ENCODE data around the gene TXLNG. TPM values are rescaled to one million over a fixed set of nuclear protein-coding genes. Genes with fewer than 3 reads are reported as not detected.

Gene TXLNG
- total RNA-seq, 8 experiments from 2014 or later, result 11.9 to 40.4 (median 13.6) TPM

DNA sequence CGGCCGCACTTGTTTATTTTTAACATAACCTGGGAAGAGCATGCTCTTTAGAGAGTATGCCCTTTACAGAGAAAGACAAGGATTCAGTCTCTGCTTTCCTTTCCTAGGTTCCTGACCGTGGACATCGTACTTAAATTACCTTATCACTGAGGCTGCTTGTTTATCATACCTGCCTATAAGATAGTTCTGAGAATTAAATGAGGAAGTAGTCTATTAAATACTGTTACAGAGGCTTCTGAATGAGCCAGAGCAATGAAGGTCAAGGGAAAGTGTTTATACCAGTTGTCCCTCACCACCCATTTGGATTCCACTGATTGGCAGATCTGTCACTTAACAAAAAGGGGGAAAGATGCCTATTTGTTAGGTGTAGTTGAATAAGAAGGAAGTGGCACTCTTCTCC, 10.0 kb downstream of the TXLNG start:
- 90 to 100% (median 100%) methylated on average over 2 to 4 of the region's 4 CpGs; no CpG with 5 or more reads in 6 of the 10 experiments for WGBS, 10 experiments

DNA sequence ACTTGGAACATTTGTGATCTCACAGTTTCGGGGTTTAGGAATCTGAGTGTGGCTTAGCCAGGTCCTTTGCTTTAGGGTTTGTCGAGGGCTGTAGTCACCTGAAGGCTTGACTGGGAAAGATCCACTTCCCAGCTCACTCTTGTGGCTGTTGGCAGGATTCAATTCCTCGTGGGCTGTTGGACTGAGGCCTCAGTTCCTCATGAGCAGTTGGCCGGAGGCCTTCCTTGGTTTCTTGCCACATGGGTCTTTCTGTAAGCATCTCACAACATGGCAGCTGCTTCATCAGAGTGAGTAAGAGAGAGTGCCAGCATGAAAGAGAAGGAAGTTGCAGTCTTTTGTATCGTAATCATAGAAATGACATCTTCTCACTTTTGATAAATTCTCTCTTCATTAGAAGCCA, 11.1 kb downstream of the TXLNG start:
- in situ Hi-C loops (cut with MboI; ENCODE audit: low pct_unique_long_range_greater_than_20kb in 2 of 9, low sequenced_read_pairs in 9 of 9, unreplicated experiment in 9 of 9), result no loop called here
- ATAC-seq (replicated peaks in 6 of 8), result no peak
- 96 to 100% (median 100%) methylated on average over 1 to 4 of the region's 5 CpGs; no CpG with 5 or more reads in 6 of the 10 experiments for WGBS, 10 experiments
- Histone ChIP-seq H3K4me1 (replicated peaks in 1 of 2) (no peaks in the 10 kb centered on the region), H3K27ac (no peak overlapping the region), H3K4me3 (no peak overlapping the region)

More for the DNA sequence above, 10.0 kb downstream of the TXLNG start:
- Histone ChIP-seq H3K4me1 (replicated peaks in 1 of 2) (no peaks in the 10 kb centered on the region), H3K27ac (no peak overlapping the region), H3K4me3 (no peak overlapping the region)
- ATAC-seq (replicated peaks in 6 of 8), result no peak
- in situ Hi-C loops (cut with MboI; ENCODE audit: low pct_unique_long_range_greater_than_20kb in 2 of 9, low sequenced_read_pairs in 9 of 9, unreplicated experiment in 9 of 9), result no loop called here

DNA sequence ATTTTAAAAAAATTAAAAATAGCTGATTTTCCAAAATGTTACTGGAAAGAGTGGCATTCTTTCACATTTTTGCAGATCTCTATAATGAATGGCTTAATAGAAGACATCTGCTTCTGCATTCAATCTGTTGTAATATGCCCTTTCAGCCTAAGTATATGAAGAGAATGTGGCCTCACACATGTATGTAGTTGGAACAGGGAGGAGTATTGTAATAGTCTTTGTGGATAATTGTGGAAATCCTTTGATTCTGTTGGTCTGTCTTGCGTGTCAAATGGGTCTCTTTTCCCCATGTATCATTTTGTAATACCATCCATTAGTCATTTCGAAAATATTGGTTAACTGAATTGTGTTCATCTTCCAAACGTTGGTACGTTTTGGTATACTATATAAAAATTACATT, 11.6 kb downstream of the TXLNG start:
- in situ Hi-C loops (cut with MboI; ENCODE audit: low pct_unique_long_range_greater_than_20kb in 2 of 9, low sequenced_read_pairs in 9 of 9, unreplicated experiment in 9 of 9), result no loop called here
- ATAC-seq (replicated peaks in 6 of 8), result no peak
- H3K4me3 ChIP-seq, result no peak overlapping the region
- no peaks in the 10 kb centered on the region for H3K4me1 ChIP-seq (replicated peaks in 1 of 2)
- WGBS, 10 experiments, result 0 to 100% (median 100%) methylated on average over 1 to 4 of the region's 4 CpGs; no CpG with 5 or more reads in 5 of the 10 experiments
- H3K27ac ChIP-seq, result no peak overlapping the region

DNA sequence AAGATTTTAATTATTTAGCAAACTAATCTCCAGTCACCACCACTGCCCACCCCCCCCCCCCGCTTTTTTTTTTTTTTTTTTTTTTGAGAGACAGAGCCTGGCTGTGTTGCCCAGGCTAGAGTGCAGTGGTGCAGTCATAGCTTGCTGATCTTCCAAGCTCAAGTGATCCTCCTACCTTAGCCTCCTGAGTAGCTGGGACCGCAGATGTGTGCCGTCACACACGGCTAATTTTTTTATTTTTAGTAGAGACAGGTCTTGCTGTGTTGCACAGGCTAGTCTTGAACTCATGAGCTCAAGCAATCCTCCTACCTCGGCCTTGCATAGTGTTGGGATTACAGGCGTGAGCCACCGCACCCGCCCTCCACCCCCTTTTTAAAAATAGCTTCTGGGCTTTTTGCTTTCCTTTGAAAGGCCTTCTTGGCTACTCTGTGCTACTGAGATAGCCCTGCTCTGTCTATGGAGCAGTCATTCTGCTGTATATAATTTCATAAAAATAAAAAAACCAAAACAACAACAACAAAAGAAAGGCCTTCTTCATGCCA, 18.7 kb downstream of the TXLNG start:
- Histone ChIP-seq H3K27ac (no peak overlapping the region), H3K4me1 (replicated peaks in 1 of 2) (no peaks in the 10 kb centered on the region), H3K4me3 (no peak overlapping the region)
- WGBS, 10 experiments, result 57 to 92% (median 74%) methylated on average over 2 to 4 of the region's 8 CpGs; no CpG with 5 or more reads in 7 of the 10 experiments
- ATAC-seq (replicated peaks in 6 of 8), result no peak
- in situ Hi-C loops (cut with MboI; ENCODE audit: low pct_unique_long_range_greater_than_20kb in 2 of 9, low sequenced_read_pairs in 9 of 9, unreplicated experiment in 9 of 9), result no loop called here

DNA sequence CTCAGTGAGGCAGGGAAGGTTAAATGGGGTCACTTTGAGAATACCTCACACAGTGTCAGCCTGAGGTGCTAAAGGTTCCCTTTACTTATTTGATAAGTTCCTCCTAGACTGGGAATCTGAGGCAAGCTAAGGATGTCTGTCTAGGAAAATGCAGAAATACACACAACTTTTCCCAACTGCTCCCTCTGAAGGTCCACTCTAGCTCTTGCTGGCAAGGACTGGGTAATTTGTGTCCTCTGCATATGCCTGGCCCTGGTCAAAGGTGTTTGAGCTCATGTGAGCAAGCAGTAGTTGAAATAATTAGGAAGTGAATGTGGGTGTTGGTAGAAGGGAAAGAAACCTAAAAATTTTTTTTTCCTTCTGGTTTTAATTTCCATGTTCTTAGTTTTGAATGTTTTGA, 21.3 kb downstream of the TXLNG start:
- ATAC-seq (replicated peaks in 6 of 8), result peak in 4 of 8 experiments; percentile 59 to 87 (median 72)
- H3K4me3 ChIP-seq, result no peak overlapping the region
- in situ Hi-C loops (cut with MboI; ENCODE audit: low pct_unique_long_range_greater_than_20kb in 2 of 9, low sequenced_read_pairs in 9 of 9, unreplicated experiment in 9 of 9), result no loop called here
- H3K27ac ChIP-seq, result no peak overlapping the region
- no peaks in the 10 kb centered on the region for H3K4me1 ChIP-seq (replicated peaks in 1 of 2)

DNA sequence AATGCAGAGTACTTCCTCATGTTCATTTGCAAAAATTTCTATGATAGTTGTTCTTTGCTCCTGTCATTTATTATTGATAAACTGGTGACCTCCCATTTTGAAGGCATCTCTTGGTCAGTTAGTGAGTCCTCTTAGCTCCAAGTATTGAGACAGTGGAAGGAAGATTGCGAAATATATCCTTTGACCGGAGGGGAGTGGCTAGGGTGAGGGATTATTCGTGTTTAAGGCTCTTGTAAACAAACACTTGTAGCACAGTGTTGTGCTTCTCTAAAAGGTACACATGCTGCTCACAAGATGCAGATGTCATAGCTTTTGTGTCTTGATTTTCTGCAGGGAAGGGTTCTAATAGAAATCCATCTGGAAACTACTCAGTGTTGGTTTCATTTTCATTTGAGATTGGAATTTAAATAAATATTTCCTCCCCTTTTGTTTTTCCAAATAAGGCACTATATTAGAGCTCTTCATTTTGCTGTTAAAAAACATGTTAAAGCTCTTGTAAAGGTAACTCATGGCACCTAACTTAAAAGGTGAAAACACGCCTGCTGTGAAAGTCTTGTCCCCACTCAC, 21.8 kb downstream of the TXLNG start:
- Histone ChIP-seq H3K4me1 (replicated peaks in 1 of 2) (no peaks in the 10 kb centered on the region), H3K4me3 (no peak overlapping the region), H3K27ac (no peak overlapping the region)
- in situ Hi-C loops (cut with MboI; ENCODE audit: low pct_unique_long_range_greater_than_20kb in 2 of 9, low sequenced_read_pairs in 9 of 9, unreplicated experiment in 9 of 9), result no loop called here
- ATAC-seq (replicated peaks in 6 of 8), result peak in 3 of 8 experiments; percentile 93 to 97 (median 97)
- 35 to 100% (median 80%) methylated on average over 1 to 4 of the region's 4 CpGs; no CpG with 5 or more reads in 5 of the 10 experiments for WGBS, 10 experiments

DNA sequence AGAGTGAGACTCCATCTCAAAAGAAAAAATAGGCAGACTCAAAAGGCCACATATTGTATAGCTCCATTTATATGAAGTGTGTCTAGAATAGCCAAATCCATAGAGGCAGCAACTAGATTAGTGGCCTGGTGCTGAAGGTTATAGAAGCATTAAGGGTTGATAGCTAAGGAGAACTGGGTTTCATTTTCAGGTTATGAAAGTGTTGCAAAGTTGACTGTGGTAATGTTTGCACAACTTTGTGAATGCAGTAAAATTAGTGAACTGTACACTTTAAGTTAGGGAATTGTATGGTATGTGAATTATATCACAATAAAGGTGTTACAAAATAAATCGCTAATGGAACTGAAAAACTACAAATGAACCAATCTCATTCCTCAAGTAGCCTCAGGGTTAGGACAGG, 28.3 kb downstream of the TXLNG start:
- no peak for ATAC-seq (replicated peaks in 6 of 8)
- in situ Hi-C loops (cut with MboI; ENCODE audit: low pct_unique_long_range_greater_than_20kb in 2 of 9, low sequenced_read_pairs in 9 of 9, unreplicated experiment in 9 of 9), result no loop called here
- H3K4me3 ChIP-seq, result no peak overlapping the region
- no peak overlapping the region for H3K27ac ChIP-seq
- H3K4me1 ChIP-seq (replicated peaks in 1 of 2), result no peaks in the 10 kb centered on the region
- 80 to 100% (median 83%) methylated on average over 1 of the region's 1 CpG; no CpG with 5 or more reads in 6 of the 10 experiments for WGBS, 10 experiments

DNA sequence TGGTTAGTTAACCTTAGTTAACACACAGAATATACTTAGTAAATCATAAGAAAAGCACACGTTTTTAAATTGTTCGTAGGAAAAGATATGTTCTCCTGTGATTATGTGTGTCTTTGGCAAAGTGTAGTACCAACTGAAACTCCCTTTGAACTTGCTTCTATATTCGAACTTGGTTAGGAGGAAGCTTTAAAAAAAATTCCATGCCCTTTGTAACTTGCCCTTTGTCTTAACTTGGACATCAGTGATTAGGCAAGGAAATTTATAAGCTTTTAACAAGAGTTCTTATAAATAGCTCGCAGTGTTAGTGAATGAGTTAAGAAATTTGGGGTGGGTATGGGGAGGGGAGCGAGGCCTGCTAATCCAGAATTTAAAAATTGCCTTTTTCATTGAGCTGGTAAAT, 33.4 kb downstream of the TXLNG start:
- no peaks in the 10 kb centered on the region for H3K4me1 ChIP-seq (replicated peaks in 1 of 2)
- in situ Hi-C loops (cut with MboI; ENCODE audit: low pct_unique_long_range_greater_than_20kb in 2 of 9, low sequenced_read_pairs in 9 of 9, unreplicated experiment in 9 of 9), result no loop called here
- ATAC-seq (replicated peaks in 6 of 8), result no peak
- H3K4me3 ChIP-seq, result no peak overlapping the region
- 67 to 100% (median 100%) methylated on average over 1 to 5 of the region's 5 CpGs; no CpG with 5 or more reads in 5 of the 10 experiments for WGBS, 10 experiments
- no peak overlapping the region for H3K27ac ChIP-seq

DNA sequence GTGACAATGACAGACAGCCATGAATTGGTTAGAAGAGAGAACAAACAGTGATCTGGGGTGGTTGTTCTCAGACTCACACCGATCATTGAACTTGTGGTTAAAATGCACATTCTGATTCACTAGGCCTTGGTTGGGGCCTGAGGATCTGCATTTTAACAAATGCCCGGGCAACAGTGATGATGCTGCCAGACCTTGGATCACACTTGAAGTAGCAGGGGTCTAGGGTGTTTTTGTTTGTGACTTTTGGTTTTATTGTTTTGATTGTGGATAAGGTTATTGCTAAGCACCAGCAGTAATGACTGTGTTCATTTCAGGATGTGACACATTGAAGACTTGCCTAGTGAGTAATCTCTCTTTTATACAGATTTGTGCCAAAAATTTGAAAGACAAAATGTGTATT, 36.5 kb downstream of the TXLNG start:
- ATAC-seq (replicated peaks in 6 of 8), result peak in 1 of 8 experiments; percentile 19
- Histone ChIP-seq H3K4me3 (no peak overlapping the region), H3K4me1 (replicated peaks in 1 of 2) (peaks cover 2% of the 10 kb centered on the region in 2 donors), H3K27ac (no peak overlapping the region)
- 31 to 100% (median 100%) methylated on average over 1 to 2 of the region's 2 CpGs; no CpG with 5 or more reads in 7 of the 10 experiments for WGBS, 10 experiments
- in situ Hi-C loops (cut with MboI; ENCODE audit: low pct_unique_long_range_greater_than_20kb in 2 of 9, low sequenced_read_pairs in 9 of 9, unreplicated experiment in 9 of 9), result no loop called here

DNA sequence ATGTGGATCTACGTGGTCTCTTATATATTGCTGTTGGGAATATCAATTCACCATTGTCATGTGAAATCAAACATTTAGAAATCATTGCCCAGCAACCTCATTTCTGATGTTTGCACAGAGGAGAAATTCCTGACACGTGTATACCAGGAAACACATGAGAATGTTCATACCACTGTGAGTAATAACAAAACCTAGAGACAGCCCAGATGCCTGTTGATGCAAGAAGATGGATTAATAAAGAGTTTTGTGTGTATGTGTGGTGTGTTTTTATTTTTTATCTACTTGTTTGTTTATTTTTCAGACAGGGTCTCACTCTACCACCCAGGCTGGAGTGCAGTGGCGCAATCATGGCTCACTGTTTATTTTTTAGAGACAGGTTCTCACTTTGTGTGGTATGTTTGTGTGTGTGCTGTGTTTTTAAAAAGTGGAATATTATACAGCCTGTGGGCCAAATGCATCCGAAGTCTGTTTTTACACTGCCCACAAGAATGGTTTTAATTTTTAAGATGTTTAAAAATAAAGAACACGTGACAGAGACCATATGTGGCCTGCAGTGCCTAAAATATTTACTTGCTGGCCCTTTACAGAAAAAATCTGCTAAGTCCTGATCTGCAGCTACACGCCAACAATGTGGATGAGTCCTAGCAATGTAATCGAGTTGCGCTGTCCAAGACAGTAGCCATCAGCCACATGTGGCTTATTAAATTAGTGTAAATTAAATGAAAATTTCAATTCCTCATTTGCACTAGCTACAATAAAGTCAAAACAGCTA, 39.2 kb downstream of the TXLNG start:
- ATAC-seq (replicated peaks in 6 of 8), result peak in 2 of 8 experiments; percentile 35 to 59
- WGBS, 10 experiments, result 20 to 100% (median 80%) methylated on average over 1 to 4 of the region's 8 CpGs; no CpG with 5 or more reads in 4 of the 10 experiments
- H3K4me3 ChIP-seq, result no peak overlapping the region
- H3K4me1 ChIP-seq (replicated peaks in 1 of 2), result peaks cover 2% of the 10 kb centered on the region in 2 donors
- in situ Hi-C loops (cut with MboI; ENCODE audit: low pct_unique_long_range_greater_than_20kb in 2 of 9, low sequenced_read_pairs in 9 of 9, unreplicated experiment in 9 of 9), result no loop called here
- no peak overlapping the region for H3K27ac ChIP-seq

DNA sequence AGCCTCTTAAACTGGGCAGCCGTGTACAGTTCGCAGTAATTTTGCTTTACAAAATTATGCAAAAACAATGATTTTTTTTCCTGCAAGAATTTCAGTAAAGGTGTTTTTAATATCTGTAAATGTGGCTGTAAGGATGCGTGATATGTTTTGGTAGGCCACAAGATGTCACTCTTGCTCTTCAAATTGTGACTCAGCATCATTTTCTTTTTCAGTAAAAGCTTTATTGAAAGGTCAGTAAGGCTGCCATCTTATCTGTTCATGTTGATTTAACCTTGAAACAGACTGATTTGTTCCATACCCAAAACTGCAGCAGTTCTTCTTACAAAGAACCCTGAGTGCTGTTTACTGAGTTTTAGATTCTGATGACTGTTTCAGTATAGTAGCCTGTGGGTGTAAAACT, 39.9 kb downstream of the TXLNG start:
- peak in 4 of 8 experiments; percentile 26 to 63 (median 40) for ATAC-seq (replicated peaks in 6 of 8)
- Histone ChIP-seq H3K4me3 (no peak overlapping the region), H3K4me1 (replicated peaks in 1 of 2) (peaks cover 2% of the 10 kb centered on the region in 2 donors), H3K27ac (no peak overlapping the region)
- WGBS, 10 experiments, result 0 to 71% (median 47%) methylated on average over 1 to 2 of the region's 3 CpGs; no CpG with 5 or more reads in 6 of the 10 experiments
- in situ Hi-C loops (cut with MboI; ENCODE audit: low pct_unique_long_range_greater_than_20kb in 2 of 9, low sequenced_read_pairs in 9 of 9, unreplicated experiment in 9 of 9), result no loop called here

DNA sequence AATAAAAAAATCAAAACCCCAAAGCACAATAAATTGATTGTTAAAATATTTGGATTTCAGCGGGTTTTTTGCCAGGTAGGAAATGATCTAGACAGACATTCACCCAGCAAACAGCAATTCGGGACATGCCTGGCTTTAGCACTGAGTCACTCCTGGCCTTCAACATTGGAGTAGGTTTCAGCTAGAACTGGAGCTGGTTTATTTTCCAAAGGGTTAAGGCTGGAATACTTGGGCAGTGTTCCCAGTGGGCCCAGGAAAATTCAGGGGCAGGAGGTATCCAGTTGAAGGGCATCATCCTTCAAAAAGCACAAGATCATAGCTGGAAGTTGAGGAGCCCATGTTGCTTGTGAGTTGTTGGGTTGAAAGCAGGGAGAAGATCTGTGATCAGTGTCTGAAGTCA, 41.0 kb downstream of the TXLNG start:
- 100% methylated on average over 2 of the region's 2 CpGs; no CpG with 5 or more reads in 9 of the 10 experiments for WGBS, 10 experiments

DNA sequence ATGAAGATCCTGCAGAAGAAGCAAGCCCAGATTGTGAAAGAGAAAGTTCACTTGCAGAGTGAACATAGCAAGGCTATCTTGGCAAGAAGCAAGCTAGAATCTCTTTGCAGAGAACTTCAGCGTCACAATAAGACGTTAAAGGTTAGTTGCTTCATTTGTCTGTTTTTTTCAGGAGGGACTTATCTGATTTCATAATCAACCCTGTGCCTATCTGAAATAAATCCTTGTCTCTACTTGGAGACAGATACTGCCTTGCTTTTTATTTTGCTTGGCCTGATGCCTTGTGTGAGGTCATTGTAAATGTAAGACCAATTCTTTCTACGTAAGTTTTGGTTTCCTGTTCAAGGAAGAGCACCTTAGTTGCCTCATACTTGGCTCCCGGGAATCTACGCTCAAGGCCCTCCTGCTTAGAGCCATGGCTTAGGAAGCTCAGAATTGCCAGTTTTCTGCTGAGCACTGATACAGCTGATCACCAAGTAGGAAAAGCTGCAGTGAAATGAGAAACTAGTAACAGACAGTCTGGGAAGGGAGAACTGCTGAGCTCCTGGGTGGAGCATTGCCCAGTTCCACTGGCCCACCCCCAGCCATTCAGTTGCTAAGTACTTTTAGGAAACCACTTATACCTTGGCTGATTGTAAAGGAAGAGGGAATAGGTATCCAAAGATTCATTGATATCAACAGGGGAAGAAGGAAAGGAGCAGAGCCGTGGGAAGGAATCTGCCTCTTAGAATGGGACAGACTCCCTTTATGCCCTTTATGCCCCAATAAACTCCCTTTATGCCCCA, 42.0 kb downstream of the TXLNG start:
- H3K27ac ChIP-seq, result no peak overlapping the region
- WGBS, 10 experiments, result 71 to 100% (median 94%) methylated on average over 1 to 5 of the region's 6 CpGs; no CpG with 5 or more reads in 5 of the 10 experiments

More for the DNA sequence above, 41.0 kb downstream of the TXLNG start:
- ATAC-seq (replicated peaks in 6 of 8), result no peak
- no peak overlapping the region for H3K4me3 ChIP-seq
- no peak overlapping the region for H3K27ac ChIP-seq
- in situ Hi-C loops (cut with MboI; ENCODE audit: low pct_unique_long_range_greater_than_20kb in 2 of 9, low sequenced_read_pairs in 9 of 9, unreplicated experiment in 9 of 9), result no loop called here
- peaks cover 2% of the 10 kb centered on the region in 2 donors for H3K4me1 ChIP-seq (replicated peaks in 1 of 2)

More for the DNA sequence above, 42.0 kb downstream of the TXLNG start:
- peaks cover 2% of the 10 kb centered on the region in 2 donors for H3K4me1 ChIP-seq (replicated peaks in 1 of 2)
- H3K4me3 ChIP-seq, result no peak overlapping the region
- ATAC-seq (replicated peaks in 6 of 8), result peak in 2 of 8 experiments; percentile 22 to 42
- in situ Hi-C loops (cut with MboI; ENCODE audit: low pct_unique_long_range_greater_than_20kb in 2 of 9, low sequenced_read_pairs in 9 of 9, unreplicated experiment in 9 of 9), result no loop called here

All from motor neuron (in vitro differentiated cells).